K562 (cell line): ENCODE measurements around the gene PHYHIPL. TPM values are rescaled to one million over a fixed set of nuclear protein-coding genes. Genes with fewer than 3 reads are reported as not detected.
"Not testable (repeated sequence)": the region's sequence is repeated elsewhere in the genome, so short reads cannot be mapped to it uniquely, and the experiment has no call there.

ENCODE experiments used
- ATAC-seq: fragments of 200-7000 bp; cut with Tn5 transposase; 3 replicates; pipeline ENCODE4 v1.9.1; 2020; ENCODE audit warnings: moderate library complexity
- BruUV-seq: library from RNA; stranded (reverse); fragments of 400-500 nt; replicated peaks from 2 replicates; lab custom pipeline; 2021; lab: Mats Ljungman, UMichigan
- CTCF ChIA-PET: fragments of 300-600 bp; formaldehyde crosslinking; extraction: SDS; loops from one replicate; lab custom pipeline; 2021; ENCODE audit warnings: low intra/inter-chr PET ratio; lab: Yijun Ruan, JAX
- POLR2A ChIA-PET: fragments of 300-600, 350-650 bp; sonication (Branson Sonifier 250); formaldehyde crosslinking; extraction: SDS; loops from one replicate; lab custom pipeline; 2021; ENCODE audit warnings: antibody characterized with exemption, inconsistent platforms; lab: Yijun Ruan, JAX
- DNase-seq, 4 experiments: peaks; one replicate each; pipeline versions ENCODE4 v3.0.0 to v3.0.0-alpha.2; 2011 to 2018; ENCODE audit warnings: low spot score in 3 of 4, mixed read lengths in 3 of 4; ENCODE audit errors: extremely low read depth in 1 of 4
- FAIRE-seq: peaks from 2 replicates; lab custom pipeline; 2011; peaks lifted over from hg19 to GRCh38; lab: Jason Lieb, UNC
- H2AFZ ChIP-seq: 2 replicates; pipeline ENCODE4 v1.6.0; 2011; ENCODE audit warnings: low read depth, low read length, control low read depth, inconsistent platforms
- H3K27ac ChIP-seq: fragments of 200-600 bp; 3 replicates; pipeline ENCODE4 v1.8.0; 2011; ENCODE audit warnings: low read depth, mild to moderate bottlenecking, control low read depth, inconsistent platforms, low read length, moderate library complexity, mixed read lengths; ENCODE audit errors: extremely low read depth
- H3K27me3 ChIP-seq, 2 experiments: fragments of 300-600 bp in 1 of 2; 2 replicates in 1 of 2; 3 replicates in 1 of 2; pipeline versions ENCODE4 v1.6.0 to v1.8.0; 2011; ENCODE audit warnings: inconsistent platforms in 2 of 2, low read length in 2 of 2, mild to moderate bottlenecking in 1 of 2, mixed read lengths in 1 of 2, moderate library complexity in 1 of 2; ENCODE audit not compliant: control insufficient read depth in 2 of 2, insufficient read depth in 2 of 2
- H3K36me3 ChIP-seq: fragments of 300-600 bp; 3 replicates; pipeline ENCODE4 v1.8.0; 2011; ENCODE audit warnings: mild to moderate bottlenecking, low read length, inconsistent platforms; ENCODE audit not compliant: control insufficient read depth, insufficient read depth
- H3K4me1 ChIP-seq, 2 experiments: fragments of 200-600 bp in 1 of 2; replicated peaks in 1 of 2; 2 replicates in 1 of 2; 3 replicates in 1 of 2; pipeline versions ENCODE4 v1.5.1 to v1.8.0; 2011; ENCODE audit warnings: inconsistent platforms in 2 of 2, low read length in 2 of 2, mild to moderate bottlenecking in 1 of 2, mixed read lengths in 1 of 2, moderate library complexity in 1 of 2; ENCODE audit not compliant: control insufficient read depth in 2 of 2, insufficient read depth in 2 of 2
- H3K4me2 ChIP-seq: 2 replicates; pipeline ENCODE4 v1.6.1; 2011; ENCODE audit warnings: low read length, control low read depth, inconsistent platforms, mixed read lengths; ENCODE audit not compliant: insufficient read depth
- H3K4me3 ChIP-seq: fragments of 200-600 bp; sonication (generic), shearing (Covaris generic); 2 replicates; pipeline ENCODE4 v1.5.1; 2016; ENCODE audit warnings: control low read depth, inconsistent platforms
- H3K79me2 ChIP-seq: fragments of 200-600 bp; 3 replicates; pipeline ENCODE4 v1.8.0; 2011; ENCODE audit warnings: low read length, inconsistent platforms; ENCODE audit not compliant: control insufficient read depth, insufficient read depth
- H3K9ac ChIP-seq, 2 experiments: 2 replicates each; pipeline versions ENCODE4 v1.6.0 to v1.6.1; 2011; ENCODE audit warnings: low read depth in 2 of 2, low read length in 2 of 2, control low read depth in 1 of 2, inconsistent platforms in 1 of 2, mild to moderate bottlenecking in 1 of 2, mixed read lengths in 1 of 2; ENCODE audit not compliant: insufficient read depth in 1 of 2
- H3K9me1 ChIP-seq: one replicate; pipeline ENCODE4 v1.6.0; 2011; ENCODE audit warnings: inconsistent platforms, mild to moderate bottlenecking, low read length, moderate library complexity; ENCODE audit not compliant: control insufficient read depth, insufficient read depth
- H3K9me3 ChIP-seq: replicated peaks from 2 replicates; pipeline ENCODE4 v1.5.1; 2011; ENCODE audit warnings: low read depth, low read length, inconsistent platforms; ENCODE audit not compliant: control insufficient read depth, insufficient read depth
- H4K20me1 ChIP-seq: replicated peaks from 2 replicates; pipeline ENCODE4 v1.6.1; 2011; ENCODE audit warnings: low read length, inconsistent platforms, mixed read lengths; ENCODE audit not compliant: control insufficient read depth, insufficient read depth
- DDX20 ChIP-seq: fragments of 450-650 bp; IDR thresholded peaks from 2 replicates; pipeline ENCODE4 v1.6.1; 2016; ENCODE audit warnings: missing genetic modification characterization, low read depth, mild to moderate bottlenecking, missing compliant biosample characterization, moderate library complexity
- HNRNPLL ChIP-seq: fragments of 200-400 bp; formaldehyde crosslinking; IDR thresholded peaks from 2 replicates; pipeline ENCODE4 v1.6.1; 2017; ENCODE audit warnings: low read length, low read depth, mild to moderate bottlenecking; ENCODE audit not compliant: poor library complexity, severe bottlenecking
- NR4A1 ChIP-seq, 2 experiments: fragments of 250-450 bp in 1 of 2; fragments of 450-650 bp in 1 of 2; sonication (Bioruptor Pico) in 1 of 2; IDR thresholded peaks; 2 replicates each; pipeline versions ENCODE4 v1.4.0 to v1.6.1; 2016 to 2020; ENCODE audit warnings: mild to moderate bottlenecking in 2 of 2, missing compliant biosample characterization in 1 of 2, missing genetic modification characterization in 1 of 2, moderate library complexity in 1 of 2
- RFX7 ChIP-seq: fragments of 250-450 bp; sonication (Bioruptor Pico); IDR thresholded peaks from 2 replicates; pipeline ENCODE4 v1.5.1; 2021; ENCODE audit warnings: mild to moderate bottlenecking
- SMARCB1 ChIP-seq: IDR thresholded peaks from 2 replicates; pipeline ENCODE4 v1.6.1; 2011; ENCODE audit warnings: improper control_type of control experiment, low read depth; ENCODE audit not compliant: insufficient read length
- SP2 ChIP-seq: IDR thresholded peaks from 2 replicates; pipeline ENCODE4 v1.6.1; 2011; ENCODE audit warnings: mild to moderate bottlenecking, low read depth, low read length, moderate library complexity; ENCODE audit not compliant: poor library complexity, severe bottlenecking; ENCODE audit errors: extremely low read depth
- WGBS: fragments of 100-300 bp; shearing (Covaris generic); methylation state at CpG from one replicate; pipeline ENCODE4 v1.1.6; 2016; ENCODE audit warnings: low coverage, mixed read lengths; ENCODE audit not compliant: insufficient coverage; ENCODE audit errors: missing lambda C conversion rate; 5-methylcytosine and 5-hydroxymethylcytosine counted together
- in situ Hi-C: fragments of 300-500 bp; cut with MboI; formaldehyde crosslinking; loops from 4 replicates; pipeline ENCODE4 v1.15.0; 2018; ENCODE audit warnings: inconsistent platforms, mixed read lengths
- intact Hi-C: fragments of 100-400 bp; cut with micrococcal nuclease; formaldehyde crosslinking; loops from 2 replicates; pipeline ENCODE4 v1.14.2; 2022
- polyA plus RNA-seq, 8 experiments: library from polyadenylated mRNA; depleted of rRNA in 4 of 8; stranded (reverse) in 5 of 8; unstranded in 3 of 8; fragments of >200 nt; fragmentation: Nextera tagmentation in 2 of 8; fragmentation: Illumina TruSeq in 1 of 8; extraction: Ambion mirVana in 2 of 8; extraction: Trizol in 1 of 8; gene quantifications; 2 replicates each; pipeline versions ENCODE4 v1.2.1 to v1.2.3, GENCODE V29; 2011 to 2014; ENCODE audit warnings: inconsistent platforms in 1 of 8, missing spikeins in 1 of 8
- total RNA-seq, 7 experiments: library from RNA; depleted of rRNA in 6 of 7; stranded (reverse); fragments of >200 nt in 6 of 7; fragmentation: Illumina TruSeq in 2 of 7; extraction: Trizol in 2 of 7; gene quantifications; 2 replicates each; pipeline versions ENCODE4 v1.2.1 to v1.2.3, GENCODE V29; 2011 to 2021; ENCODE audit warnings: low replicate concordance in 1 of 7
- TF ChIP-seq, protein P1 (sequence below), 2 experiments: fragments of 250-450 bp in 1 of 2; fragments of 450-650 bp in 1 of 2; sonication (Bioruptor Pico) in 1 of 2; IDR thresholded peaks; 2 replicates each; pipeline versions ENCODE4 v1.6.1 to v1.8.0; 2016 to 2021; ENCODE audit warnings: mild to moderate bottlenecking in 2 of 2, moderate library complexity in 2 of 2, missing compliant biosample characterization in 1 of 2, missing genetic modification characterization in 1 of 2

Gene PHYHIPL
- total and polyA plus RNA-seq, 9 of the 15 experiments (the other 6 are each of a cell fraction or from before 2014, with no cell fraction given), result not detected

DNA sequence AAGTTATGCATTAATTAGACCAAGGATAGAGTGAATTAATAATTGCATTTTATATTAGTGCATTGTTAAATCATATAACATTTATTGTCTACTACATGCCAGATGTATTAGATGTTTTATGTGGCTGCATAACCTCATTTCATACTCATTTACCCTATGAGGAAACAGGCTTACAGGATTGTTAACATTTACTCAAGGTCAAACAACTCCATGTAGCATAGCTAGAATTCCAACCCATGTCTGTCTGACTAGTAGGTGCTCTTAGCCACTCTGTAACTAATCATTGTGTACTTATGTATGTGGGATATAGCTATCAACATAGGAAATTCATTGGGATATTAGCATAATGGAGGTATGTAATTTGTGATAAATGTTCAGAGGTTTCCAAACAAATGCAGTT is 46.3 kb downstream of the PHYHIPL start (continued):
- TF ChIP-seq, protein P1, sequence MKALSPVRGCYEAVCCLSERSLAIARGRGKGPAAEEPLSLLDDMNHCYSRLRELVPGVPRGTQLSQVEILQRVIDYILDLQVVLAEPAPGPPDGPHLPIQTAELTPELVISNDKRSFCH (CRISPR knock-in tag; IDR thresholded peaks at IDR 0.05), result no peak
- TF ChIP-seq, protein P1 (tag; IDR thresholded peaks at IDR 0.05), result no peak
- TF ChIP-seq SMARCB1 (no peak), RFX7 (CRISPR knock-in tag) (no peak), NR4A1 (CRISPR knock-in tag; IDR thresholded peaks at IDR 0.05) (no peak), NR4A1 (tag; IDR thresholded peaks at IDR 0.05) (no peak), DDX20 (tag) (no peak), SP2 (no peak), HNRNPLL (no peak)
- TF ChIP-seq, all 486 proteins: peak for 0

GRCh38 chr10:59223597-59223996 is 47.2 kb downstream of the PHYHIPL start:
- H3K27ac ChIP-seq, H3K4me3 ChIP-seq, intact Hi-C loops, H3K9me3 ChIP-seq, H3K9ac ChIP-seq, ATAC-seq, H3K79me2 ChIP-seq, H3K27me3 ChIP-seq, BruUV-seq, POLR2A ChIA-PET, DNase-seq, H3K9me1 ChIP-seq, H3K36me3 ChIP-seq, H4K20me1 ChIP-seq, FAIRE-seq, in situ Hi-C loops, CTCF ChIA-PET, H2AFZ ChIP-seq, H3K4me1 ChIP-seq, H3K4me2 ChIP-seq: not testable (repeated sequence)
- WGBS, result 0% methylated on average over 2 of the region's 2 CpGs
